NCI-H187 treated with DMSO at 0.1 percent for 48 hours (cell line): ENCODE data around the gene RASSF5.

Experiments
- DNase-seq: peaks from one replicate; lab custom pipeline; 2025; lab: John Stamatoyannopoulos, UW

RASSF5 gene

DNA sequence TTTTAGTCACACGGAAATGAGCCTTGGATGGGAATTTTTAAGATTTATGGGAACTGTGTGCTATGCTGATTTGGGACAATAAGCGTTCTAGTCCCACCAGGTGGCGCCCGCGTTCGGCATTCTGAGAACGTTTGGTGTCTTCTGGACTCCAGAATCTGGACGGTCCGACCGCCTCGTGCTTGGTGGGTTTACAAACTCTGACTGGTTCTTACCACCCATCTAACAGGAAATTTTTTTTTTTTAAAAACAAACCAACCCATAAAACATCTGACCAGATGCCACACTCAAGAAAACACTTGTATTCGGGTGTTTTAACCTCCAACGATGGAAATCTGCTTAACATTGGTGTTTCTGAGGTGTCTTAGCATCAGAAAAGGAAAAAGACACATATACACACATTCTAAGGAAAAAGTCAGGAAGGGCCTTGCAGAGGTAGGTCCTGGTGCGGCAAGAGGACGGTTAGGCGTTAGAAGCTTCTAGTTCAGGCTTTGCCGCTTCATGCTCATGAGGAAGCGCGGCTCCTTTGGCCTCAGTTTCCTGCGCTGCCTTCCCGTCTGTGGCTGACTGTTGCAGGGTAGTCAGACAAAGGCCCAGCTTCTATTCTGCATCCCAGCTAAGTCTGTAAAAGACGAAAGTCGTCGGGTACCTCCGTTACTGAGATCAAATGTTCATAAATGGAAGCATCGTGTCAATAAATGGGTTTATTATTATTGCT, 127.2 kb downstream of the RASSF5 start:
- peak; percentile 72 for DNase-seq

GRCh38 chr1:206635080-206635977, 128.0 kb downstream of the RASSF5 start, which contains the start of gene DYRK3:
TSS of gene DYRK3 (plus strand) at chr1:206635536. CDS start at chr1:206635704, 168 bp downstream.
- DNase-seq: peak; percentile 91

DNA sequence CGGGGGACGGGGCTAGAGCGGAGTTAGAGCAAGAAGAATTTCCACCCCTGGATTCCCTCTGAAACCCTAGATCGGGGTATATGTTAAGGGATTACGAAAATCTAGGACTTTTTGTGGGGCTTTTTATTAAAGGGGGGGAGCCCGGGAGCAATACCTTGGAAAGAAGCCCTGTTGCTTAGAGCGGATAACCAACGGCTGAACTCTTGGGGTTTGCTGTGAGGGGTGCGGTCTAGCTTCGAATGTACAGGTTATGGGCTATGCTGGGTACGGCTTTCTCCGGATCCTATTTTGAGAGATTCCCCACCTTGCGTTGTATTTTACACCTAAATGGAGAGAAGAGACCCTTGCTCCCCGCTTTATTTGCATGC, 128.6 kb downstream of the RASSF5 start:
- DNase-seq: no peak

DNA sequence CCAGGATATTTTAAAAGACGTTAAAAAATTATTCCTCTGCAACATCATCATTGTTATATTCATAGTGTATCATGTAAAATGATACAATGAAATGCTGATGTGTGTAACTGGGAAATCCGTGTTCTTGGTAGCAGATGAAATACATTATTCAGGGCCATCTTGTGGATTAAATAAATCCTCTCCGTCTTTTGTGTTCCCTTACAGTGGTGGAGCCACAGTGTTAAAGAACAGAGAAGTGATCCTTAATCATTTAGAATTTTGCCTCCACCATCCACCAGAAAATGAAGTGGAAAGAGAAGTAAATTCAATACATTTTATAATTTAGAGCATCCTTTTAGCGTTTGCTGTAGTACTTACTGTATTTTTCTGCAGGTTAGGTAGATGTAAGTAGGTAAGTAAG, 129.3 kb downstream of the RASSF5 start:
- no peak for DNase-seq

GRCh38 chr1:206637605-206638004, 130.3 kb downstream of the RASSF5 start:
- no peak for DNase-seq
